Neutrophil (primary cell): ENCODE results near the gene WDR3.

Source experiments
- H3K27ac ChIP-seq: fragments of 200-600 bp; sonication (generic); 2 replicates; pipeline ENCODE4 v1.5.1; 2016; ENCODE audit warnings: mild to moderate bottlenecking, moderate library complexity
- H3K27me3 ChIP-seq: fragments of 200-600 bp; sonication (generic); 2 replicates; pipeline ENCODE4 v1.6.0; 2016; ENCODE audit warnings: mild to moderate bottlenecking
- H3K36me3 ChIP-seq: fragments of 200-600 bp; sonication (generic); 2 replicates; pipeline ENCODE4 v1.5.1; 2017
- H3K4me1 ChIP-seq, 2 experiments: fragments of 200-600 bp in 1 of 2; sonication (generic) in 1 of 2; 1 replicate in 1 of 2; 2 replicates in 1 of 2; pipeline versions ENCODE4 v1.5.1 to v1.6.1; 2013 to 2016; ENCODE audit warnings: low read depth in 1 of 2, low read length in 1 of 2, mild to moderate bottlenecking in 1 of 2, moderate library complexity in 1 of 2; ENCODE audit not compliant: control insufficient read depth in 1 of 2, insufficient read depth in 1 of 2
- H3K4me3 ChIP-seq, 2 experiments: fragments of 200-600 bp in 1 of 2; sonication (generic) in 1 of 2; 1 replicate in 1 of 2; 2 replicates in 1 of 2; pipeline ENCODE4 v1.5.1; 2013 to 2016; ENCODE audit warnings: low read depth in 1 of 2, low read length in 1 of 2, mild to moderate bottlenecking in 1 of 2, moderate library complexity in 1 of 2
- H3K9me3 ChIP-seq: fragments of 200-600 bp; sonication (generic); 2 replicates; pipeline ENCODE4 v1.5.1; 2016
- CTCF ChIP-seq: fragments of 200-600 bp; sonication (generic); IDR thresholded peaks from 2 replicates; pipeline ENCODE4 v1.5.1; 2016; ENCODE audit warnings: antibody characterized with exemption

Gene WDR3

GRCh38 chr1:117942293-117942692, 12.8 kb downstream of the WDR3 start:
- no peak overlapping the region for H3K4me3 ChIP-seq
- H3K27ac ChIP-seq = no peak overlapping the region
- no peaks in the 10 kb centered on the region for H3K4me1 ChIP-seq
- H3K27me3 ChIP-seq = no peaks in the 10 kb centered on the region
- H3K36me3 ChIP-seq = peaks cover 31% of the 10 kb centered on the region
- no peak for TF ChIP-seq CTCF
- H3K9me3 ChIP-seq = no peaks in the 10 kb centered on the region

GRCh38 chr1:117952386-117952785, 22.8 kb downstream of the WDR3 start:
- Histone ChIP-seq H3K36me3 (peaks cover 15% of the 10 kb centered on the region), H3K4me1 (no peaks in the 10 kb centered on the region)
- TF ChIP-seq CTCF = no peak

GRCh38 chr1:117959364-117959763, 29.8 kb downstream of the WDR3 start:
- H3K4me3 ChIP-seq = no peak overlapping the region
- H3K4me1 ChIP-seq = no peaks in the 10 kb centered on the region
- H3K36me3 ChIP-seq = peaks cover 20% of the 10 kb centered on the region
- no peak overlapping the region for H3K27ac ChIP-seq
- H3K27me3 ChIP-seq = no peaks in the 10 kb centered on the region
- TF ChIP-seq CTCF = no peak
- no peaks in the 10 kb centered on the region for H3K9me3 ChIP-seq

More at GRCh38 chr1:117952386-117952785, 22.8 kb downstream of the WDR3 start:
- no peak overlapping the region for H3K27ac ChIP-seq
- H3K27me3 ChIP-seq = no peaks in the 10 kb centered on the region
- H3K4me3 ChIP-seq = no peak overlapping the region
- H3K9me3 ChIP-seq = no peaks in the 10 kb centered on the region

- Histone ChIP-seq H3K36me3 (no peaks in the 10 kb centered on the region), H3K27me3 (no peaks in the 10 kb centered on the region), H3K27ac (no peak overlapping the region), H3K4me1 (no peaks in the 10 kb centered on the region), H3K4me3 (no peak overlapping the region), H3K9me3 (no peaks in the 10 kb centered on the region)
- no peak for TF ChIP-seq CTCF
These were observed 34.9 kb downstream of the WDR3 start for GRCh38 chr1:117964290-117965038.

- H3K27ac ChIP-seq = no peak overlapping the region
- H3K4me1 ChIP-seq = no peaks in the 10 kb centered on the region
- no peak overlapping the region for H3K4me3 ChIP-seq
- H3K36me3 ChIP-seq = no peaks in the 10 kb centered on the region
- no peaks in the 10 kb centered on the region for H3K27me3 ChIP-seq
- H3K9me3 ChIP-seq = no peaks in the 10 kb centered on the region
- no peak for TF ChIP-seq CTCF
These were observed 37.9 kb downstream of the WDR3 start for GRCh38 chr1:117967477-117967876.
